ENCODE data around the gene NEIL3. TPM values are rescaled to one million over a fixed set of nuclear protein-coding genes. Genes with fewer than 3 reads are reported as not detected.

Gene NEIL3
- total and polyA plus RNA-seq, 10 of the 15 experiments (the other 5 are each of a cell fraction or from before 2014, with no cell fraction given) = 3.0 to 13.8 (median 8.9) TPM

DNA sequence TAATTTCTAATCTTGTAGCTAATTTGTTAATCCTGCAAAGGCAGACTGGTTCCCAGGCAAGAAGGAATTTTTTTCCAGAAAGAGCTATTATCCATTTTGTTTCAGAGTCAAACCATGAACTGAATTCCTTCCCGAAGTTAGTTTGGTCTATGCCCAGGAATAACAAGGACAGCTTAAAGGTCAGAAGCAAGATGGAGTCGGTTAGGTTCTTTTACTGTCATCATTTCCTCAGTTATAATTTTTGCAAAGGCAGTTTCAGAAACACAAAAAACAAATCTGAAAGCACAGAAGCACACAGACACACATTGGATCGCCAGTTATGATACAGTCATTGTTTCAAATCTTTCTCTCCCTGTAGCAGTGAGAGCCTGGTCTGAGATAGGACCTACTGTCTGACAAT is 94.7 kb downstream of the NEIL3 start (continued):
- TF ChIP-seq RFX5 (IDR thresholded peaks at IDR 0.05; ENCODE audit: low read depth, low read length) (no peak), BMI1 (IDR thresholded peaks at IDR 0.05; ENCODE audit: borderline replicate concordance) (no peak), CREM (IDR thresholded peaks at IDR 0.05; ENCODE audit: low read depth) (no peak), RCOR1 (conservative IDR thresholded peaks at IDR 0.05; ENCODE audit: low read depth, low read length) (no peak), CBFB (IDR thresholded peaks at IDR 0.05; ENCODE audit: low read depth) (no peak)
- TF ChIP-seq, protein P1, sequence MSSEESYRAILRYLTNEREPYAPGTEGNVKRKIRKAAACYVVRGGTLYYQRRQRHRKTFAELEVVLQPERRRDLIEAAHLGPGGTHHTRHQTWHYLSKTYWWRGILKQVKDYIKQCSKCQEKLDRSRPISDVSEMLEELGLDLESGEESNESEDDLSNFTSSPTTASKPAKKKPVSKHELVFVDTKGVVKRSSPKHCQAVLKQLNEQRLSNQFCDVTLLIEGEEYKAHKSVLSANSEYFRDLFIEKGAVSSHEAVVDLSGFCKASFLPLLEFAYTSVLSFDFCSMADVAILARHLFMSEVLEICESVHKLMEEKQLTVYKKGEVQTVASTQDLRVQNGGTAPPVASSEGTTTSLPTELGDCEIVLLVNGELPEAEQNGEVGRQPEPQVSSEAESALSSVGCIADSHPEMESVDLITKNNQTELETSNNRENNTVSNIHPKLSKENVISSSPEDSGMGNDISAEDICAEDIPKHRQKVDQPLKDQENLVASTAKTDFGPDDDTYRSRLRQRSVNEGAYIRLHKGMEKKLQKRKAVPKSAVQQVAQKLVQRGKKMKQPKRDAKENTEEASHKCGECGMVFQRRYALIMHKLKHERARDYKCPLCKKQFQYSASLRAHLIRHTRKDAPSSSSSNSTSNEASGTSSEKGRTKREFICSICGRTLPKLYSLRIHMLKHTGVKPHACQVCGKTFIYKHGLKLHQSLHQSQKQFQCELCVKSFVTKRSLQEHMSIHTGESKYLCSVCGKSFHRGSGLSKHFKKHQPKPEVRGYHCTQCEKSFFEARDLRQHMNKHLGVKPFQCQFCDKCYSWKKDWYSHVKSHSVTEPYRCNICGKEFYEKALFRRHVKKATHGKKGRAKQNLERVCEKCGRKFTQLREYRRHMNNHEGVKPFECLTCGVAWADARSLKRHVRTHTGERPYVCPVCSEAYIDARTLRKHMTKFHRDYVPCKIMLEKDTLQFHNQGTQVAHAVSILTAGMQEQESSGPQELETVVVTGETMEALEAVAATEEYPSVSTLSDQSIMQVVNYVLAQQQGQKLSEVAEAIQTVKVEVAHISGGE (CRISPR knock-in tag; IDR thresholded peaks at IDR 0.05) = no peak
- TF ChIP-seq, protein P2, sequence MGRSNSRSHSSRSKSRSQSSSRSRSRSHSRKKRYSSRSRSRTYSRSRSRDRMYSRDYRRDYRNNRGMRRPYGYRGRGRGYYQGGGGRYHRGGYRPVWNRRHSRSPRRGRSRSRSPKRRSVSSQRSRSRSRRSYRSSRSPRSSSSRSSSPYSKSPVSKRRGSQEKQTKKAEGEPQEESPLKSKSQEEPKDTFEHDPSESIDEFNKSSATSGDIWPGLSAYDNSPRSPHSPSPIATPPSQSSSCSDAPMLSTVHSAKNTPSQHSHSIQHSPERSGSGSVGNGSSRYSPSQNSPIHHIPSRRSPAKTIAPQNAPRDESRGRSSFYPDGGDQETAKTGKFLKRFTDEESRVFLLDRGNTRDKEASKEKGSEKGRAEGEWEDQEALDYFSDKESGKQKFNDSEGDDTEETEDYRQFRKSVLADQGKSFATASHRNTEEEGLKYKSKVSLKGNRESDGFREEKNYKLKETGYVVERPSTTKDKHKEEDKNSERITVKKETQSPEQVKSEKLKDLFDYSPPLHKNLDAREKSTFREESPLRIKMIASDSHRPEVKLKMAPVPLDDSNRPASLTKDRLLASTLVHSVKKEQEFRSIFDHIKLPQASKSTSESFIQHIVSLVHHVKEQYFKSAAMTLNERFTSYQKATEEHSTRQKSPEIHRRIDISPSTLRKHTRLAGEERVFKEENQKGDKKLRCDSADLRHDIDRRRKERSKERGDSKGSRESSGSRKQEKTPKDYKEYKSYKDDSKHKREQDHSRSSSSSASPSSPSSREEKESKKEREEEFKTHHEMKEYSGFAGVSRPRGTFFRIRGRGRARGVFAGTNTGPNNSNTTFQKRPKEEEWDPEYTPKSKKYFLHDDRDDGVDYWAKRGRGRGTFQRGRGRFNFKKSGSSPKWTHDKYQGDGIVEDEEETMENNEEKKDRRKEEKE (IDR thresholded peaks at IDR 0.05) = no peak

DNA sequence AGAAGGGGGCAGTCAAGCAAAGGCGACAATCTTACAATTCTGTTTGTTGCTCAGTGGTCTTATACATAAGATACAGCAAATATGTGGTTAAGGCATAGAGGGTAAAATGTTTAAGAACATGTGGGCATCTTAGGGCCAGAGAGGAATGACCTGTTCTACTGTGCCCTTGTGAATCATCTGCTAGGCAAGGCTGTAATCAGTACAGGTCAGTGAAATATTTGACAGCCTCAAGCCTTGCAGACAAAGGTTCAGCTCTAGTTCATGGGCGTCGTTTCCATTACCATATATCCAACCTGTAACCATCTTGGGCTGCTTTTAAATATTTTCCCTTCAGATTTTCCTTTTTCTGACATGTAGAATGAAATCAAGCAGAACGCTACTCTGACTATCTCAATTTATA is 95.3 kb downstream of the NEIL3 start:
- Histone ChIP-seq H3K36me3 (ENCODE audit: control insufficient read depth in 2 of 2, insufficient read depth in 2 of 2, low read length in 1 of 2) (no peaks in the 10 kb centered on the region), H3K4me1 (ENCODE audit: control insufficient read depth, insufficient read depth, low read length) (no peaks in the 10 kb centered on the region), H3K4me2 (ENCODE audit: control insufficient read depth, insufficient read depth) (no peak overlapping the region), H2AFZ (ENCODE audit: control insufficient read depth, low read depth, low read length) (no peak overlapping the region), H3K79me2 (ENCODE audit: control insufficient read depth, insufficient read depth, low read length) (no peaks in the 10 kb centered on the region), H4K20me1 (ENCODE audit: control insufficient read depth, insufficient read depth) (no peaks in the 10 kb centered on the region), H3K27me3 (replicated peaks in 1 of 2; ENCODE audit: control insufficient read depth in 2 of 2, insufficient read depth in 2 of 2, low read length in 1 of 2) (no peaks in the 10 kb centered on the region), H3K4me3 (no peak overlapping the region), H3K27ac (ENCODE audit: control insufficient read depth, insufficient read depth) (no peak overlapping the region), H3K9me3 (replicated peaks; ENCODE audit: control insufficient read depth, insufficient read depth, low read length) (no peaks in the 10 kb centered on the region), H3K9ac (ENCODE audit: control insufficient read depth, insufficient read depth, low read length) (no peak overlapping the region)
- 27% methylated on average over 4 of the region's 4 CpGs for WGBS (ENCODE audit: insufficient coverage, insufficient replicate concordance, low lambda C conversion rate, missing lambda C conversion rate)
- POLR2A ChIA-PET = no interaction called here
- SMC1A ChIA-PET (ENCODE audit: uncharacterized antibody, unreplicated experiment) = no interaction called here
- RAD21 ChIA-PET (ENCODE audit: unreplicated experiment) = no interaction called here
- in situ Hi-C loops (cut with MboI) = no loop called here
- DNase-seq (ENCODE audit: low read depth, low spot score) (no peak), FAIRE-seq (no peak), ATAC-seq (no peak)
- intact Hi-C loops (cut with micrococcal nuclease; ENCODE audit: unreplicated experiment) = no loop called here
- no TSS peak for BruUV-seq (replicated peaks)
- CTCF ChIA-PET = interaction anchor here (0.6 kb wide), 1 partner anchor 8 kb away, joined by 3 read pairs; no protein-coding TSS in a partner anchor
- TF ChIP-seq, protein P3, sequence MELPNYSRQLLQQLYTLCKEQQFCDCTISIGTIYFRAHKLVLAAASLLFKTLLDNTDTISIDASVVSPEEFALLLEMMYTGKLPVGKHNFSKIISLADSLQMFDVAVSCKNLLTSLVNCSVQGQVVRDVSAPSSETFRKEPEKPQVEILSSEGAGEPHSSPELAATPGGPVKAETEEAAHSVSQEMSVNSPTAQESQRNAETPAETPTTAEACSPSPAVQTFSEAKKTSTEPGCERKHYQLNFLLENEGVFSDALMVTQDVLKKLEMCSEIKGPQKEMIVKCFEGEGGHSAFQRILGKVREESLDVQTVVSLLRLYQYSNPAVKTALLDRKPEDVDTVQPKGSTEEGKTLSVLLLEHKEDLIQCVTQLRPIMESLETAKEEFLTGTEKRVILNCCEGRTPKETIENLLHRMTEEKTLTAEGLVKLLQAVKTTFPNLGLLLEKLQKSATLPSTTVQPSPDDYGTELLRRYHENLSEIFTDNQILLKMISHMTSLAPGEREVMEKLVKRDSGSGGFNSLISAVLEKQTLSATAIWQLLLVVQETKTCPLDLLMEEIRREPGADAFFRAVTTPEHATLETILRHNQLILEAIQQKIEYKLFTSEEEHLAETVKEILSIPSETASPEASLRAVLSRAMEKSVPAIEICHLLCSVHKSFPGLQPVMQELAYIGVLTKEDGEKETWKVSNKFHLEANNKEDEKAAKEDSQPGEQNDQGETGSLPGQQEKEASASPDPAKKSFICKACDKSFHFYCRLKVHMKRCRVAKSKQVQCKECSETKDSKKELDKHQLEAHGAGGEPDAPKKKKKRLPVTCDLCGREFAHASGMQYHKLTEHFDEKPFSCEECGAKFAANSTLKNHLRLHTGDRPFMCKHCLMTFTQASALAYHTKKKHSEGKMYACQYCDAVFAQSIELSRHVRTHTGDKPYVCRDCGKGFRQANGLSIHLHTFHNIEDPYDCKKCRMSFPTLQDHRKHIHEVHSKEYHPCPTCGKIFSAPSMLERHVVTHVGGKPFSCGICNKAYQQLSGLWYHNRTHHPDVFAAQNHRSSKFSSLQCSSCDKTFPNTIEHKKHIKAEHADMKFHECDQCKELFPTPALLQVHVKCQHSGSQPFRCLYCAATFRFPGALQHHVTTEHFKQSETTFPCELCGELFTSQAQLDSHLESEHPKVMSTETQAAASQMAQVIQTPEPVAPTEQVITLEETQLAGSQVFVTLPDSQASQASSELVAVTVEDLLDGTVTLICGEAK (IDR thresholded peaks at IDR 0.05; ENCODE audit: borderline replicate concordance) = no peak
- no peak for TF ChIP-seq RB1 (IDR thresholded peaks at IDR 0.05; ENCODE audit: borderline replicate concordance)
- TF ChIP-seq CBX3 (IDR thresholded peaks at IDR 0.05; ENCODE audit: borderline replicate concordance, low read depth) = no peak
- TF ChIP-seq MTA2 (IDR thresholded peaks at IDR 0.05; ENCODE audit: low read depth) = no peak
- no peak for TF ChIP-seq IKZF2 (IDR thresholded peaks at IDR 0.05)
- no peak for TF ChIP-seq SREBF1 (IDR thresholded peaks at IDR 0.05; ENCODE audit: low read length)
